ENCODE data around the gene CTTNBP2.

The CTTNBP2 gene

GRCh38 chr7:117816727-117817126 is 56.5 kb downstream of the CTTNBP2 start:
- DNase-seq = no peak

DNA sequence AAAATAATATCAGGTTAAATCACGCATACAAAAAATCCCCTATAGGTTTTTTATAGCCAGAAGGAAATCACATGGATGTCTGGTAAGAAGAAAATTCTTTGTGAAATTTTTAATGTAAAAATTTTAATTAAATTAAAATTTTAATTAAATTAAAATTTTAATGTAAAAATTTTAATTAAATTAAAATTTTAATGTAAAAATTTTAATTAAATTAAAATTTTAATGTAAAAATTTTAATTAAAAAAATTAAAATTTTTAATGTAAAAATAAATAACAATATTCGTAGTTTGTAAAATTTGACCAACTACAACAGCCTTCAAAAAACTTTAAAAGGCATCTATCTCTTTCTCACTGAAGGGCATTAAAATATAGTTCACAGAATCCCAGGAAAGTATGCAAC is 61.5 kb downstream of the CTTNBP2 start:
- no peak for DNase-seq

DNA sequence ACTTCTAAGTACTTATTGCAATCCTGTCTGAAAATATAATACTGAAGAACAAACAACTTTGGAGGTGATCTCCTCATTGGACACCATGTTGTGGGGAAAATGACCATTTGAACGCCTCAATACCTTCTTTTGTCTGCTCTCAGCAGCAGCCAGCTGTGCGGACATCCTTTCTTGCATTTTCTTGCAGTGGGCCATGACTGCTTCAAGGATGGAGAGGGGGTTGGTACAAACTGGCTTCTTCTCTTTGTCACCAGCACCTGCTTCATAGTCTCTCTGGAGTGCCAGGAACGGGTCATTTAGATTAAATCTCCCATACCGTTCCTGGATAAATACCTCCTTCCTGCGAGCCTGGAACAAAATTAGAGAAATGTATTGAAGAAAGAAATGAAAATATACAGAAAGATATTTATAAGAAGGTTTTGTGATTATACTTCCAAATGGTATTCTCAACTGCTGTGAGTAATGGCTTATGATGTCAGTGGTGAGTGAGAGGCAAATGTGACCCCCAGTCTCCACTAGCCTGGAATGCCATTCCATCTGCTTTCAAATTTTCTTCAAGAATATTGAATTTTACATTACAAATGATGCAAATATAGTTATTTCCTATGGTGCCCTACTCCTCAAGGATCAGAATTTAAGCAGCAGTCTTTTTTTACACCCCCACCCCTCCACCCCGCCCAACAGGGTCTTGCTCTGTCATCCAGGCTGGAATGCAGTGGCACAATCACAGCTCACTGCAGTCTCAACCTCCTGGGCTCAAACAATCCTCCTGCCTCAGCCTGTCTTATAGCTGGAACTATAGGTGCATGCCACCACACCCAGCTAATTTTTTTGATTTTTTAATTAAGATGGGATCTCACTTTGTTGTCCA is 62.4 kb downstream of the CTTNBP2 start:
- DNase-seq = no peak

DNA sequence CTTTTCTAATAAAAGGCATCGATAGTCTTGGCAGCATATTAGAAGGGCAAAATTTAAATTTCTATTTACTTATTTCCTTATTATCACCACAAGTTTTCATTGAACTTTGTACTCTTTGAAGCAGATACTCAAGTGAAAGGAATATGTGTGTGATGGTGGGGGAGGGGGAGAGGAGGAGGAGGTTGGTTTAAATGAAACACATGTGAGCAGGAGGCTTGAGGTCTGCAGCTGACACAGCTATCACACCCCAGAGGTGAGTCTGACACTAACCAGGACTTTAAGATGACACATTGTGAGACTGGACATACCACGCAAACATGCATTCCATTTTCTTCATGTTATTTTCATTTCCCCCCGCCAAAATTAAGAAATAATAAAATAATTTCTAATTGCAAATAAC is 63.3 kb downstream of the CTTNBP2 start:
- DNase-seq = no peak

DNA sequence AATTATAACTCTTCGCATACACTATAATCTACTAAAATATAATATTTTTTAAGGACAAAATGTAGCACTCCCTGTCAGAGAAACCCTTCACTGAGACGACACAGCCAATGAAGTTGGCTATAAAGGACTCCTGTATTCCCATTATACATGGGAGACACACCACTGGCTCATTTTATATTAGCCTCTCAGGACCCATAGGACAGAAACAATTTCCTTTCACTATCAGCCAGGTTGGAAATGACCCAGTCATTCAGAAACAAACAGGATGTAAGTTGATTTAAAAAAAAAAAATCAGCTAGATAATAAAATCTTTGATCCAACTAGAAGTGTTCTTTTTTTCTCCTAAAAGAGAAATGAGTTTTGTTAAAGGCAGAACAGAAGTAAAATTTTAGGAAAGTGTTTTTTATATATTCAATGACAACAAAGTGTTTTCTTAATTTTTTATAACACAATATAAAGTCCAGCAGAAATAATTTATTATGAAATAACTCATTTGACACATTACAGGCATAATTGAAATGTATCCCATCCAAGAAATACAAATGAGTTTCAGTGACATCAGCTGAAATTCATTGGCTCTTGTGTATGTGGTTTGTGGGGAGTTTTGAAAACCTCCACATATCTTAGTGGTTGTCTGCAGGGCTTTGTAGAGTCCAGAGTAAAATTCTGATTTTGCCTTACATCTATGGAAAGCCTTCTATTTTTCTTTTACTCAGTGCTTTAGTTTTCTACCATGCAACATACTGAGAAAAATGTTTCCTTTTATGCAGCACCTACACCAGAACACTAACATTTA is 64.1 kb downstream of the CTTNBP2 start:
- no peak for DNase-seq

GRCh38 chr7:117808341-117808757 is 64.9 kb downstream of the CTTNBP2 start:
- DNase-seq = peak; percentile 33

DNA sequence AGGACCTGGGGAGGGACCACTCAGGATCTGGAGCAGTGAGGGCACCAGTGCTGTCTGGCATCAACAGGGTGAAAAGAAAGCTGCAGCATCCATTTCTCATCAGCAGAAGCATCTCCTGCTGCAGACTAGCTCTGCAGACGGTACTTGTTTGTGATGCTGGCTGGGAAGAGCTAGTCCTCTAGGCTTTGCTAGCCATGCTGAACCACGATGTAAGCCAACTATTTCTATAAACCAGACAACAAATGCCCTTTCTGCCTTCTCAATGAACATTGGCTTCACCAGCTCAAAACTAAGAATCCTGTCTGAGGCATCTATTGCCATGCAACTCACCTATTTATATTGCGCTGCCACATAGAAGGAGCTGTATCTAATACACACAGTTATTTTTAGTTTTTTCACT is 65.6 kb downstream of the CTTNBP2 start:
- DNase-seq = no peak

DNA sequence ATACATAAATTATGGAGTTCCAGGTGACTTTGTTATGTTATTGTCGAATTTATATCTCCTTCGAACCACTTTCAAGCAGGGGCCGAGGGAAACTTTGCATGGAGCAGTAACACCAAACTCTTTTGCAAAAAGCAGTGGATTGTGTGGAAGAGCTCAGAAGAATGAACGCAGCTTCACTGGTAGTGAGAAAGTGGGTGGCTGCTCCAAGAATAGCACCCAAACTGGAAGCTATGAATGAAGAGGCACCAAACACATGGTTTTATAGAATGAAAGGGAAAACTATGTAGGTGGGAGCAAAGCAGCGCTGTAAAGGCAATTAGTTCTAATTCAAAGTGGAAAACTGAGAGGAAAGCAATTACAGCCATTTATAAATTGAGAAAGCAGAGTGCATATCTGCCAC is 67.2 kb downstream of the CTTNBP2 start:
- no peak for DNase-seq

DNA sequence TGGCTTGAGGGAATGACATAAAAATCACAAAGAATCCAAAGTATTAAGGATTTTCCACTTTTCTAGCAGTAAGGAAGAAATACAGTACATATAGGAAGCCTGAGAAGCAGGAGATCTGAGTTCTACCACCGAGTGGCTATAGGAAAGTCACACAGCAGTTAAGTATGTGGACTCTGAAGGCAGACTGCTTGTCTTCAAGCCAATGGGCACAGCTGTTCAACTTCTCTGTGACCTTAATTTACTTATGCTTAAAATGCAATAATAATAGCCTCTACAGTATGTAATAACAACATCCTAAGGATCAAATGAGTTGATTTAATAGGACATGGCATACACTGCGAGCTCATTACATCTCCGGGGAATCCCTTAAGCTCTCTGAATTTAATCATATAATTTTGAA is 68.0 kb downstream of the CTTNBP2 start:
- DNase-seq = no peak

- no peak for DNase-seq
These were observed 69.8 kb downstream of the CTTNBP2 start for GRCh38 chr7:117803476-117803875.

DNA sequence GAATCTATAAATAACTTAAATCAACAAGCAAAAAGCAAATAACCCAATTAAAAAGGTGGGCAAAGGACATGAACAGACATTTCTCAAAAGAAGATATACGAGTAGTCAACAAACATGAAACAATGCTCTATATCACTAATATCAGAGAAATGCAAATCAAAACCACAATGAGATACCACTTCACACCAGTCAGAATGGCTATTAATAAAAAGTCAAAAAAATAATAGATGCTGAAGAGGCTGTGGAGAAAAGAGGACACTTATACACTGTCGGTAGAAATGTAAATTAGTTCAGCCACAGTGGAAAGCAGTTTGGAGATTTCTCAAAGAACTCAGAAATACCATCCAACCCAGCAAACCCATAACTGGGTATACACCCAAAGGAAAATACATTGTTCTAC is 70.6 kb downstream of the CTTNBP2 start:
- DNase-seq = no peak

DNA sequence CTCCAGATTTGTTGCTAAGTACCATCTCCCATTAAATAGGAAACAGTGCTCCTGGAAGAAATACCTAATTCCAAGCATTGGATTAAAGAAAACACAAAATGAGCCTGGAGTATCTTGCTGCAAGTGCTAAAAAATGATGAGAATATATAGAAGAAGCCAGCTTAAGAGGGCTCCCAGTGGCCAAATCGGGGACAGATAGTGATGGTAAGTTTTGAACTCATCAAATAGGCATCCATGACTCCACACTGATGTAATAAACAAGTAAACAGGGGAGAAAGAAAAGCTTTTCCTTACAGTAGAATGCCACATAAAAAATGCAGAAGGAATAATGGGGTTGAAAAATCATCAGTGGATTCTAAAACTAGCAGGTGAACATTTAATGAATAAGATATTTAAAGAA is 72.4 kb downstream of the CTTNBP2 start:
- no peak for DNase-seq

GRCh38 chr7:117800406-117800805 is 72.8 kb downstream of the CTTNBP2 start:
- DNase-seq = no peak

DNA sequence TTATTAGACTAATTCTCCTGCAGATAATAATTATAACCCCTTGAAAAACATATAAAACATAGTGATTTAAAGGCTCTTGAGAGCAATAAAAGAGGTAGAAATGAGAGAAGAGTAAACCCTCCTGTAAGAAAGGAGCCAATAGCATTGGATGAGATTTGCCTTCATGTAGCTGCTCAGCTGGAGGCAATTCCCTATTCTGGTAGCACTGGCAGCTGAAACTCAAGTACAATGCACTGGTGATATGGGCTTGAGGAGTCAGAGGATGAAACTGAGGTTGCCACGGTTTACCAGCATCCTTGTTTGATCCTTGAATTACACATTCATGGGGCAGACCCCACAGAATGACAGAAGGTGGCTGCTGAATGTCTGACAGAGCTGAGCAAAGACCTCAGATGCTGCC is 76.4 kb downstream of the CTTNBP2 start:
- DNase-seq = no peak

- DNase-seq = no peak
These were observed 79.3 kb downstream of the CTTNBP2 start for GRCh38 chr7:117793976-117794375.

DNA sequence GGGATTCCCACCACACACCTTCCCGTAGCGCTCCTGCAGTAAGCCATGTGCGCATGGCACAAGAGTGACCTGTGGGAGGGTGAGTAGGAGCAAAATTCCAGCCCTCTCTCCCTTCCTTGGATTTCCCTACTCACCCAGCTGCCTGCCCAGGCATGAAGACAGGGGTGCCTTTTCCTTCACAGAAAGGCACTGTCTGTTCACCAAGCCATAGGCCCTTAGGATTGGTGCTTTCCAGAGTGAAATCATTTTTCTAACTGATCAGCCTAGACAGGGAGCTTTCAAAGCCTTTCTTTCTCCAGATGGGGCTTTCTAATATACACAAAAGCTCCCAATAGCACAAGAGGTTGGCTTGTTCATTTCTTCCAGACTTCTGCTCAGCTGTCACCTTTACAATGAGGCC is 79.7 kb downstream of the CTTNBP2 start:
- DNase-seq = no peak

GRCh38 chr7:117791877-117792780 is 81.1 kb downstream of the CTTNBP2 start:
- DNase-seq = no peak

DNA sequence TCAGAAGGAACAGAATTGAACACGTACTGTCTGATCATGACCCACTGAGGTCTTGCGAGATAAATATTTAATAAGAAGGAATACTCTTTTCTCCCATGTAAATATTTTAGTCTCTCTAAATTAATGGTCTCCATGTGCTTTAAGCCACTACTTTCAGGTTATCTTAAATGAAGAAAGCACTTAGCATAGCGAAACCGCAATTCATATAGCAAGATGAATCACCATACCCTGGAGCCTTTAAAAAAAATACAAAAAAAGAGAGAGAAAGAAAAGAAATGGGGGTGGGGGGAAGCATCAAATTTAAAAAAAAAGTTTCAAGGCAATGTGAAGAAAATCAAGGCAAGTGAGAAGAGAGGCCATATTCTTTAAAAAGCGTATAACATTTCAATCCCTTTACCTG is 82.5 kb downstream of the CTTNBP2 start:
- no peak for DNase-seq

DNA sequence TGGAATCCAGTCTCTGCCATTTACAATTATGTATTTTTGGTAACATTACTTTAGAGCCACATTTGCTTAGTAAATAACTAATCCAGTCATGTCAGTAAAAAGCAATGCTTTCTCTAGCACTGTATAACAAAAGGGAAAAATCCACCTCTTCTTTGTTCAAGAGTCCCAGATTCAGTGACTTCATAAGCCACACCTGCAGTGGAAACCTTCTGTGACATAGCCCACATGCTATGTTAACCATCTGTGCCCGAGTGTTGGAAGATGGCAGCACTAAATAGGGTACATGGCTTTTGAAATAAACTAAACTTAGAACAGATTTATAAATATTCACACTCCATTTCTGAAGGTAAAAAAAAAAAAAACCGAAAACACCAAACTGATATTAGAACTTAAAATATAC is 83.0 kb downstream of the CTTNBP2 start:
- DNase-seq = no peak

DNA sequence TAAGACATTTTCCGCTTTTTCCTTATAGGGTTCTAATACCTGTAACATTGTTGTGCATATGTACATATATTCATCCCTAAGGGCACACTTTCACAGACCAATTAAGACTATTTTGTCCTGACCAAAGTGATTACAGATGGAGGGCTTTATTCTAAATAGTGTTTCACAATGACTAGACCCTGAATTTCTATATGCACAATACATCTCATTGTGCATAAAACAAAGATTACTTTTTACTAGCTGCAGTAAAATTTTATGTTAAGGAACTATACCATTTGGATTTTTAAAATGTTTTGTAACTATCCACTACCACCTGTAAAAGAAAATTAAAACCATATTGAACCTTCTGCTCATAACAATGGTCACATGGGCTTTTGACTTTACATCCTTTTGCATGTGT is 87.8 kb downstream of the CTTNBP2 start:
- DNase-seq = no peak

DNA sequence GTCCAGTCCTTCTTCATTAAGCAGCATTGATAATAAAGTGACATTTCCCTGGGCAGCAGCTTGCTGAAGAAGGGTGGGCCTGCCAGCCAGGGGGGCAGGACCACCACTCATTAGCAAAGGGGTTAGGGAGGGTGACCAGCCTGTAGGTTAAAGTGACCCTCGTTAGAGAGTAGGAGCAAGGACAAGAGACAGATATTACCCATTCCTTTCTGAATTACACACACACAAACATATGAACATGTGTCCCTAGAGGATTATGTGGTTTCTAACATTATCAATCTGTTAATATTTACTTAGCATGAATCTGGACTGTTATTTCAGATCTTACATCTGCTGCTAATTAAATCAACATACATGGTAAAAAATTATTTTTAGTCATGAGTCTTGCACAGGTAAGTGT is 88.9 kb downstream of the CTTNBP2 start:
- no peak for DNase-seq

GRCh38 chr7:117782761-117783160 is 90.5 kb downstream of the CTTNBP2 start:
- DNase-seq = no peak

DNA sequence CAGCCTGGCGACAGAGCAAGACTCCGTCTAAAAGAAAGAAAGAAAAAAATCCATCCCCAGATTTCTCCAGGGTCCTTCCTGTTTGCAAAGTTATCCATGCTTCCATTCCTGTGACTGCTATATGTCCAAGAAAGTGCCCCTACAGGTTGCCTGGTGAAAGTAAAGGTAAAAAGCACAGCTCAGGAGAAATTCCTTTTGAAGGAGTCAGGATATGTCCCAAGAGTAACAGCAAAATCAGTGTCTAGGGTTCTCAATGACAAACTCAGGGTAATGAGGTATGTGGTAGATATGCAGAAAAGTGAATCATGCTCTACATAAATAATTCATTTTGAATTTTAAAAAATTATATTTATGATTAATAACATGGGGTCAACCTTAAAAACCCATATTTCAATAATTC is 91.5 kb downstream of the CTTNBP2 start:
- DNase-seq = no peak
